ENCODE data around the gene NGEF.

Gene NGEF

GRCh38 chr2:232976176-232976575, 36.9 kb downstream of the NGEF start:
- no peak overlapping the region for H3K4me3 ChIP-seq (ENCODE audit: low read depth, low read length, poor library complexity, severe bottlenecking)
- H3K9ac ChIP-seq (ENCODE audit: low read length) = no peak overlapping the region
- H3K27me3 ChIP-seq (ENCODE audit: insufficient read depth, low read length) = peaks cover 5% of the 10 kb centered on the region; the same call in 1 of the 2 replicates
- no peak for TF ChIP-seq EZH2 (IDR thresholded peaks at IDR 0.05; ENCODE audit: borderline replicate concordance, low read length)
- no peak for TF ChIP-seq CTCF (IDR thresholded peaks at IDR 0.05; ENCODE audit: low read length)
- H4K20me1 ChIP-seq (ENCODE audit: insufficient read depth, low read length) = no peaks in the 10 kb centered on the region
- H3K27ac ChIP-seq (ENCODE audit: low read depth, low read length, poor library complexity, severe bottlenecking) = no peak overlapping the region
- no peaks in the 10 kb centered on the region for H3K9me3 ChIP-seq (ENCODE audit: low read length)
- H3K79me2 ChIP-seq (ENCODE audit: insufficient read depth, low read length) = no peaks in the 10 kb centered on the region
- no peak overlapping the region for H3K4me2 ChIP-seq (ENCODE audit: low read length)
- no peak overlapping the region for H2AFZ ChIP-seq (ENCODE audit: low read length)
- H3K4me1 ChIP-seq (ENCODE audit: insufficient read depth, low read length, severe bottlenecking) = peaks cover 4% of the 10 kb centered on the region
- H3K36me3 ChIP-seq (ENCODE audit: insufficient read depth, low read length) = no peaks in the 10 kb centered on the region
- no peaks in the 10 kb centered on the region for H3F3A ChIP-seq (ENCODE audit: insufficient read depth, low read length)
- no peaks in the 10 kb centered on the region for H3K9me2 ChIP-seq (ENCODE audit: low read depth, low read length)

- Histone ChIP-seq H3K4me1 (ENCODE audit: insufficient read depth, low read length, severe bottlenecking) (peaks cover 4% of the 10 kb centered on the region), H3K9me3 (ENCODE audit: low read length) (no peaks in the 10 kb centered on the region), H3K27me3 (ENCODE audit: insufficient read depth, low read length) (peaks cover 5% of the 10 kb centered on the region; the same call in 1 of the 2 replicates), H3K4me3 (ENCODE audit: low read depth, low read length, poor library complexity, severe bottlenecking) (no peak overlapping the region), H3K9me2 (ENCODE audit: low read depth, low read length) (no peaks in the 10 kb centered on the region), H3F3A (ENCODE audit: insufficient read depth, low read length) (no peaks in the 10 kb centered on the region), H3K9ac (ENCODE audit: low read length) (no peak overlapping the region), H3K79me2 (ENCODE audit: insufficient read depth, low read length) (no peaks in the 10 kb centered on the region), H4K20me1 (ENCODE audit: insufficient read depth, low read length) (no peaks in the 10 kb centered on the region), H3K27ac (ENCODE audit: low read depth, low read length, poor library complexity, severe bottlenecking) (no peak overlapping the region), H3K4me2 (ENCODE audit: low read length) (no peak overlapping the region), H3K36me3 (ENCODE audit: insufficient read depth, low read length) (no peaks in the 10 kb centered on the region), H2AFZ (ENCODE audit: low read length) (no peak overlapping the region)
- TF ChIP-seq EZH2 (IDR thresholded peaks at IDR 0.05; ENCODE audit: borderline replicate concordance, low read length) (no peak), CTCF (IDR thresholded peaks at IDR 0.05; ENCODE audit: low read length) (no peak)
Measured at GRCh38 chr2:232974396-232974795, 38.7 kb downstream of the NGEF start.

GRCh38 chr2:232973796-232974195, 39.3 kb downstream of the NGEF start:
- TF ChIP-seq EZH2 (IDR thresholded peaks at IDR 0.05; ENCODE audit: borderline replicate concordance, low read length) (no peak), CTCF (IDR thresholded peaks at IDR 0.05; ENCODE audit: low read length) (no peak)
- no peak overlapping the region for H3K27ac ChIP-seq (ENCODE audit: low read depth, low read length, poor library complexity, severe bottlenecking)

More at GRCh38 chr2:232973796-232974195, 39.3 kb downstream of the NGEF start:
- Histone ChIP-seq H3K4me1 (ENCODE audit: insufficient read depth, low read length, severe bottlenecking) (peaks cover 2% of the 10 kb centered on the region), H3K36me3 (ENCODE audit: insufficient read depth, low read length) (no peaks in the 10 kb centered on the region), H3F3A (ENCODE audit: insufficient read depth, low read length) (no peaks in the 10 kb centered on the region), H4K20me1 (ENCODE audit: insufficient read depth, low read length) (no peaks in the 10 kb centered on the region), H3K4me2 (ENCODE audit: low read length) (no peak overlapping the region), H3K27me3 (ENCODE audit: insufficient read depth, low read length) (peaks cover 5% of the 10 kb centered on the region; the same call in 1 of the 2 replicates), H3K4me3 (ENCODE audit: low read depth, low read length, poor library complexity, severe bottlenecking) (no peak overlapping the region), H3K9me2 (ENCODE audit: low read depth, low read length) (no peaks in the 10 kb centered on the region), H3K79me2 (ENCODE audit: insufficient read depth, low read length) (no peaks in the 10 kb centered on the region), H3K9ac (ENCODE audit: low read length) (no peak overlapping the region), H2AFZ (ENCODE audit: low read length) (no peak overlapping the region), H3K9me3 (ENCODE audit: low read length) (no peaks in the 10 kb centered on the region)

Measured in OCI-LY1 (cell line).